Measurements from ENCODE around the gene CGB2. TPM values are rescaled to one million over a fixed set of nuclear protein-coding genes. Genes with fewer than 3 reads are reported as not detected.
A peak's percentile ranks its signal among the peaks of the same experiment; 100 is the strongest.

CGB2 gene
- total RNA-seq, 1 experiment from 2014 or later = 0.77 TPM

DNA sequence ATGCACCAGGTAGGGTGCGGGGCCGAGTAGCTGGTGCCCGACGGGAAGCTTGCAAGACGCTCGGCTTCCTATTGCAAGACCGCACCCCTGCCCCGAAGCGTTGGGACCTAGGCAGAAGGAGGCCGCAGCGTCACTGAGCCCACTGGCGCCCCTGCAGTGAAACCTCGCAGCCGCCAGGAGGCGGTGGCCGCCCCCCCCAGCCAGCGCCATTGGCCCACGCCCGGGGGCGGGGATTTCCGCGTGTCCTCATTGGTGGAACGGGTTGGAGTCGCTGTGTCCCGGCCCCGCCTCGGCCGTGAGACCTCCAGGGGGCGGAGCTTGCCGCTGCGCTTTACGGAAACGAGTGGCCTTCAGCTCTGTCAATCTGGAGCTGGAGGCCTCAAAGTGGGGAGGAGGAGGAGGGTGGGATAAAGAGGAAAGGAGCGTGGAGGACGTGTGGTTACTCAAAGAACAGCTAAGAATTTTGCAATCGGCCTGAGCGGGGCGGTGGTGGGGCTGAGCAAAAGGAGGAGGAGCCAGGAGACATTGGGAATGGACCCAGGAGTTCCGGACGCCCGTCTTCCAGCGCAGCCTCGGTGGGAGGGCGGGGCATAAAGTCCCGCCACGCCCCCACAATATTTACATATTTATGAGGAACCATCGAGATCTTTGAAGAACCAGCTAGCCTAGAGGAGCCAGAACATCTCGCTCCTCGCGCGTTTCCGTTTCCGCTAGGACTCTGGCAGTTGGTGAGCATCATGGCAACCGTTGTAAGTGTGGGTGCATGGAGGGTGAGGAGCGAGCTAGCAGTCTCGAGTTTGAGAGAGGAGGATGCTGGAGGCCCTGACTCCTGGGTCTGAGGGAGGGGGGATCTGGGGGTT lies 38.3 kb upstream of the CGB2 start, which contains the start of the genes GYS1 and RUVBL2:
Gene GYS1 (minus strand): TSS at position 135 of the 860 bp plus-strand sequence. CDS start 197 bp downstream, outside the sequence.
Gene RUVBL2 (plus strand): TSS at position 713 of the 860 bp plus-strand sequence. CDS start 25 bp downstream, at position 738.
- no peaks in the 10 kb centered on the region; the same call in 1 of the 2 replicates for H3K4me1 ChIP-seq (ENCODE audit: insufficient read depth, low read length)
- Mint-ChIP-seq H3K4me1 (peaks cover 31 to 35% of the 10 kb centered on the region in 2 experiments), H3K27ac (peak within 1 kb of the TSS; percentile 95 to 99 (median 98)), H3K36me3 (ENCODE audit: insufficient read depth in 1 of 3, low read depth in 3 of 3) (peaks cover 11 to 24% (median 23%) of the 10 kb centered on the region in 3 experiments; a peak in 6 of 7 replicates), H3K9me3 (no peaks in the 10 kb centered on the region), H3K27me3 (ENCODE audit: low read depth) (no peaks in the 10 kb centered on the region), H3K4me3 (peak within 1 kb of the TSS; percentile 93 to 95)
- no peaks in the 10 kb centered on the region for H3K79me1 ChIP-seq (ENCODE audit: insufficient read depth, low read depth, low read length, poor library complexity, severe bottlenecking)
- peaks cover 8% of the 10 kb centered on the region for H3K23me2 ChIP-seq (ENCODE audit: insufficient read length, low read depth, low read length, poor library complexity, severe bottlenecking)
- peak within 1 kb of the TSS; percentile 88 for H3K4me2 ChIP-seq (ENCODE audit: insufficient read depth, insufficient read length, low read length)
- no peaks in the 10 kb centered on the region for H3K9me3 ChIP-seq (ENCODE audit: control insufficient read depth, low read depth, low read length)
- H3K9ac ChIP-seq (ENCODE audit: extremely low read depth, insufficient read length, low read length) = peak within 1 kb of the TSS; percentile 69
- no peak within 1 kb of the TSS for H3K23ac ChIP-seq (ENCODE audit: insufficient read length, low read depth, low read length)
- no peak within 1 kb of the TSS for H4K8ac ChIP-seq (replicated peaks; ENCODE audit: insufficient read length, low read depth, low read length)
- no peak within 1 kb of the TSS for H4K91ac ChIP-seq (ENCODE audit: insufficient read length, low read depth, low read length)
- no peak within 1 kb of the TSS for H2BK5ac ChIP-seq (ENCODE audit: insufficient read length, low read length)
- no peaks in the 10 kb centered on the region for H4K20me1 ChIP-seq (ENCODE audit: control insufficient read depth, insufficient read depth, insufficient read length)
- H2AK5ac ChIP-seq (ENCODE audit: insufficient read length, low read length) = no peak within 1 kb of the TSS
- no peaks in the 10 kb centered on the region for H3K27me3 ChIP-seq (ENCODE audit: insufficient read depth, low read length)
- peak; percentile 96 for TF ChIP-seq CTCF (conservative IDR thresholded peaks at IDR 0.05)
- no peak within 1 kb of the TSS for H3T11ph ChIP-seq (ENCODE audit: low read length)
- WGBS (ENCODE audit: extremely low coverage, insufficient read length, low lambda C conversion rate) = no CpG with 5 or more reads among the region's 56 CpGs
- peak; percentile 99 for DNase-seq
- peak within 1 kb of the TSS; percentile 82 for H3K14ac ChIP-seq (ENCODE audit: insufficient read depth, low read length)
- H3K18ac ChIP-seq (ENCODE audit: insufficient read length, low read depth, low read length) = peak within 1 kb of the TSS; percentile 59
- peaks cover 9% of the 10 kb centered on the region; the same call in 1 of the 2 replicates for H3K79me2 ChIP-seq (ENCODE audit: insufficient read depth, low read length)
- no peak within 1 kb of the TSS for H2BK20ac ChIP-seq (ENCODE audit: low read depth, low read length, poor library complexity, severe bottlenecking)
- no peak within 1 kb of the TSS for H3K27ac ChIP-seq (ENCODE audit: insufficient read length, low read depth, low read length)
- no peak within 1 kb of the TSS for H2BK15ac ChIP-seq (ENCODE audit: low read depth, low read length)
- no peak within 1 kb of the TSS for H3K56ac ChIP-seq (ENCODE audit: insufficient read length, low read depth, low read length)
- no peak within 1 kb of the TSS for H4K5ac ChIP-seq (ENCODE audit: insufficient read length, low read depth, low read length)
- no peak within 1 kb of the TSS for H2BK120ac ChIP-seq (ENCODE audit: low read depth, low read length, poor library complexity, severe bottlenecking)
- no peak within 1 kb of the TSS for H2BK12ac ChIP-seq (ENCODE audit: insufficient read length, low read depth, low read length)
- no peak within 1 kb of the TSS for H3K4ac ChIP-seq (ENCODE audit: low read depth, low read length)
- H2AFZ ChIP-seq (ENCODE audit: low read length) = no peak within 1 kb of the TSS

Data from H9 (cell line).